ENCODE results near the gene NCKAP5.

DNA sequence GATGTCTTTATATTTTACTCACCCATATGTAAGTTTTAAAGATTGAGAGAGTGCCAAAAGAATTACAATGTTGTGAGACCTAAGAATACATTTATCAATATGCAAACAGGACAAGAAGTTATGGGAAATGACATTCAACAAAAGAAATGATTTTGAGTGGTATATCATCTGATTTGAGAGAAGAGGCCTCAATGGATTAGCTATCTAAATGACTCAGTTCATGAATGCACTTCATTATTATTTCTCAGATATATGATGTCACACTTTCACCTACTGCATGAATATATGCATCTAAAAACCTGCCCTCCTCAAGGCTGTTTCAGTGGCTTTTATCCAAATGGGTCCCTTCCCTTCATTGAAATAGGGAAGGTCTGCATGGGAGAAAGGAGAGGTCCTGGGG is 769.9 kb downstream of the NCKAP5 start:
- TF ChIP-seq, protein P1, sequence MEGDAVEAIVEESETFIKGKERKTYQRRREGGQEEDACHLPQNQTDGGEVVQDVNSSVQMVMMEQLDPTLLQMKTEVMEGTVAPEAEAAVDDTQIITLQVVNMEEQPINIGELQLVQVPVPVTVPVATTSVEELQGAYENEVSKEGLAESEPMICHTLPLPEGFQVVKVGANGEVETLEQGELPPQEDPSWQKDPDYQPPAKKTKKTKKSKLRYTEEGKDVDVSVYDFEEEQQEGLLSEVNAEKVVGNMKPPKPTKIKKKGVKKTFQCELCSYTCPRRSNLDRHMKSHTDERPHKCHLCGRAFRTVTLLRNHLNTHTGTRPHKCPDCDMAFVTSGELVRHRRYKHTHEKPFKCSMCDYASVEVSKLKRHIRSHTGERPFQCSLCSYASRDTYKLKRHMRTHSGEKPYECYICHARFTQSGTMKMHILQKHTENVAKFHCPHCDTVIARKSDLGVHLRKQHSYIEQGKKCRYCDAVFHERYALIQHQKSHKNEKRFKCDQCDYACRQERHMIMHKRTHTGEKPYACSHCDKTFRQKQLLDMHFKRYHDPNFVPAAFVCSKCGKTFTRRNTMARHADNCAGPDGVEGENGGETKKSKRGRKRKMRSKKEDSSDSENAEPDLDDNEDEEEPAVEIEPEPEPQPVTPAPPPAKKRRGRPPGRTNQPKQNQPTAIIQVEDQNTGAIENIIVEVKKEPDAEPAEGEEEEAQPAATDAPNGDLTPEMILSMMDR (conservative IDR thresholded peaks at IDR 0.05): no peak
- no peak for TF ChIP-seq EZH2 (IDR thresholded peaks at IDR 0.05; ENCODE audit: low read depth)
